ENCODE data around the gene PARD3. TPM values are rescaled to one million over a fixed set of nuclear protein-coding genes. Genes with fewer than 3 reads are reported as not detected.
A peak's percentile ranks its signal among the peaks of the same experiment; 100 is the strongest.

PARD3 gene
- total RNA-seq, 1 donor from 2014 or later, result 20.6 TPM

GRCh38 chr10:34177445-34177844 is 637.7 kb downstream of the PARD3 start:
- no peak for DNase-seq

GRCh38 chr10:34176351-34176750 is 638.7 kb downstream of the PARD3 start:
- no peak for DNase-seq

- DNase-seq, result no peak
Measured at GRCh38 chr10:34175121-34175520, 640.0 kb downstream of the PARD3 start.

- DNase-seq, result no peak
Measured at GRCh38 chr10:34172936-34173533, 642.1 kb downstream of the PARD3 start.

- DNase-seq, result no peak
Measured at GRCh38 chr10:34171957-34172527, 643.1 kb downstream of the PARD3 start.

- no peak for DNase-seq
Measured at GRCh38 chr10:34169677-34170076, 645.4 kb downstream of the PARD3 start.

- no peak for DNase-seq
Measured at GRCh38 chr10:34169131-34169530, 646.0 kb downstream of the PARD3 start.

GRCh38 chr10:34168439-34168838 is 646.7 kb downstream of the PARD3 start:
- DNase-seq, result no peak

- DNase-seq, result no peak
Measured at GRCh38 chr10:34166823-34167222, 648.3 kb downstream of the PARD3 start.

GRCh38 chr10:34166354-34166753 is 648.7 kb downstream of the PARD3 start:
- DNase-seq, result no peak

- no peak for DNase-seq
Measured at GRCh38 chr10:34164029-34164428, 651.1 kb downstream of the PARD3 start.

GRCh38 chr10:34163075-34163905 is 651.8 kb downstream of the PARD3 start:
- no peak for DNase-seq

GRCh38 chr10:34161777-34162370 is 653.2 kb downstream of the PARD3 start:
- DNase-seq, result no peak

GRCh38 chr10:34160595-34160994 is 654.5 kb downstream of the PARD3 start:
- no peak for DNase-seq

GRCh38 chr10:34157501-34157900 is 657.6 kb downstream of the PARD3 start:
- DNase-seq, result no peak

GRCh38 chr10:34156781-34157425 is 658.2 kb downstream of the PARD3 start:
- peak; percentile 12 for DNase-seq

GRCh38 chr10:34155812-34156211 is 659.3 kb downstream of the PARD3 start:
- DNase-seq, result no peak

- DNase-seq, result no peak
Measured at GRCh38 chr10:34154383-34154900, 660.7 kb downstream of the PARD3 start.

- DNase-seq, result no peak
Measured at GRCh38 chr10:34153663-34154382, 661.3 kb downstream of the PARD3 start.

- no peak for DNase-seq
Measured at GRCh38 chr10:34152434-34152833, 662.7 kb downstream of the PARD3 start.

- no peak for DNase-seq
Measured at GRCh38 chr10:34151931-34152330, 663.2 kb downstream of the PARD3 start.

GRCh38 chr10:34151481-34151880 is 663.6 kb downstream of the PARD3 start:
- no peak for DNase-seq

All from occipital lobe (tissue), 2 donors.